OCI-LY1 (cell line): ENCODE results near the gene PNMT.

Experiments used
- H2AFZ ChIP-seq: fragments of 200-600 bp; sonication (generic), shearing (Covaris generic); 2 replicates; pipeline ENCODE4 v1.6.0; 2014; ENCODE audit warnings: antibody characterized with exemption, mild to moderate bottlenecking, low read length
- H3F3A ChIP-seq: fragments of 200-600 bp; sonication (generic), shearing (Covaris generic); 2 replicates; pipeline ENCODE4 v1.6.0; 2014; ENCODE audit warnings: mild to moderate bottlenecking, antibody characterized with exemption, low read length, moderate library complexity; ENCODE audit not compliant: insufficient read depth
- H3K27ac ChIP-seq: fragments of 200-600 bp; sonication (generic); 2 replicates; pipeline ENCODE4 v1.5.1; 2014; ENCODE audit warnings: low read length, mixed run types, mild to moderate bottlenecking, low read depth; ENCODE audit not compliant: poor library complexity, severe bottlenecking
- H3K27me3 ChIP-seq: fragments of 200-600 bp; sonication (generic); 2 replicates; pipeline ENCODE4 v1.6.0; 2014; ENCODE audit warnings: antibody characterized with exemption, mild to moderate bottlenecking, low read length, moderate library complexity; ENCODE audit not compliant: insufficient read depth
- H3K36me3 ChIP-seq: fragments of 200-600 bp; sonication (generic); 2 replicates; pipeline ENCODE4 v1.6.1; 2014; ENCODE audit warnings: mild to moderate bottlenecking, antibody characterized with exemption, low read length, moderate library complexity, mixed read lengths; ENCODE audit not compliant: insufficient read depth
- H3K4me1 ChIP-seq: fragments of 200-600 bp; sonication (generic); 2 replicates; pipeline ENCODE4 v1.5.1; 2014; ENCODE audit warnings: mild to moderate bottlenecking, low read length, moderate library complexity; ENCODE audit not compliant: insufficient read depth, severe bottlenecking
- H3K4me2 ChIP-seq: fragments of 200-600 bp; sonication (generic), shearing (Covaris generic); 2 replicates; pipeline ENCODE4 v1.6.1; 2014; ENCODE audit warnings: low read length
- H3K4me3 ChIP-seq: fragments of 200-600 bp; sonication (generic); 2 replicates; pipeline ENCODE4 v1.5.1; 2014; ENCODE audit warnings: low read length, low read depth, mild to moderate bottlenecking, mixed read lengths; ENCODE audit not compliant: poor library complexity, severe bottlenecking
- H3K79me2 ChIP-seq: fragments of 200-600 bp; shearing (Covaris generic); 2 replicates; pipeline ENCODE4 v1.6.1; 2016; ENCODE audit warnings: mixed run types, low read length, mixed read lengths; ENCODE audit not compliant: insufficient read depth
- H3K9ac ChIP-seq: fragments of 200-600 bp; sonication (generic), shearing (Covaris generic); 2 replicates; pipeline ENCODE4 v1.6.1; 2014; ENCODE audit warnings: mild to moderate bottlenecking, low read length, mixed read lengths
- H3K9me2 ChIP-seq: fragments of 200-600 bp; sonication (generic), shearing (Covaris generic); 2 replicates; pipeline ENCODE4 v1.6.1; 2014; ENCODE audit warnings: low read depth, mild to moderate bottlenecking, low read length, mixed read lengths
- H3K9me3 ChIP-seq: fragments of 200-600 bp; shearing (Covaris generic); 2 replicates; pipeline ENCODE4 v1.6.1; 2014; ENCODE audit warnings: low read length, mixed read lengths
- H4K20me1 ChIP-seq: fragments of 200-600 bp; sonication (generic), shearing (Covaris generic); 2 replicates; pipeline ENCODE4 v1.6.0; 2016; ENCODE audit warnings: mild to moderate bottlenecking, low read length; ENCODE audit not compliant: insufficient read depth
- EZH2 ChIP-seq: fragments of 200-600 bp; sonication (generic), shearing (Covaris generic); IDR thresholded peaks from 2 replicates; pipeline ENCODE4 v1.8.0; 2017; ENCODE audit warnings: borderline replicate concordance, mixed run types, mild to moderate bottlenecking, antibody characterized with exemption, low read length, moderate library complexity, mixed read lengths
- TF ChIP-seq, protein P1 (sequence below): fragments of 200-600 bp; sonication (generic), shearing (Covaris generic); IDR thresholded peaks from 2 replicates; pipeline ENCODE4 v1.5.1; 2017; ENCODE audit warnings: mild to moderate bottlenecking, antibody characterized with exemption, low read length, moderate library complexity, mixed read lengths

The PNMT gene

GRCh38 chr17:39638317-39638716, 29.9 kb upstream of the PNMT start:
- no peak overlapping the region for H2AFZ ChIP-seq
- no peaks in the 10 kb centered on the region for H3K36me3 ChIP-seq
- peak overlapping the region; percentile 96 for H3K4me2 ChIP-seq
- H3K79me2 ChIP-seq: no peaks in the 10 kb centered on the region; the same call in 1 of the 2 replicates
- H3K27ac ChIP-seq: no peak overlapping the region
- H3K4me3 ChIP-seq: peak overlapping the region; percentile 81
- peaks cover 28% of the 10 kb centered on the region for H3K4me1 ChIP-seq
- H3K9me3 ChIP-seq: no peaks in the 10 kb centered on the region
- H3K27me3 ChIP-seq: no peaks in the 10 kb centered on the region
- TF ChIP-seq, protein P1, sequence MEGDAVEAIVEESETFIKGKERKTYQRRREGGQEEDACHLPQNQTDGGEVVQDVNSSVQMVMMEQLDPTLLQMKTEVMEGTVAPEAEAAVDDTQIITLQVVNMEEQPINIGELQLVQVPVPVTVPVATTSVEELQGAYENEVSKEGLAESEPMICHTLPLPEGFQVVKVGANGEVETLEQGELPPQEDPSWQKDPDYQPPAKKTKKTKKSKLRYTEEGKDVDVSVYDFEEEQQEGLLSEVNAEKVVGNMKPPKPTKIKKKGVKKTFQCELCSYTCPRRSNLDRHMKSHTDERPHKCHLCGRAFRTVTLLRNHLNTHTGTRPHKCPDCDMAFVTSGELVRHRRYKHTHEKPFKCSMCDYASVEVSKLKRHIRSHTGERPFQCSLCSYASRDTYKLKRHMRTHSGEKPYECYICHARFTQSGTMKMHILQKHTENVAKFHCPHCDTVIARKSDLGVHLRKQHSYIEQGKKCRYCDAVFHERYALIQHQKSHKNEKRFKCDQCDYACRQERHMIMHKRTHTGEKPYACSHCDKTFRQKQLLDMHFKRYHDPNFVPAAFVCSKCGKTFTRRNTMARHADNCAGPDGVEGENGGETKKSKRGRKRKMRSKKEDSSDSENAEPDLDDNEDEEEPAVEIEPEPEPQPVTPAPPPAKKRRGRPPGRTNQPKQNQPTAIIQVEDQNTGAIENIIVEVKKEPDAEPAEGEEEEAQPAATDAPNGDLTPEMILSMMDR: no peak
- no peak for TF ChIP-seq EZH2
- H4K20me1 ChIP-seq: no peaks in the 10 kb centered on the region
- peak overlapping the region; percentile 84 for H3K9ac ChIP-seq
- H3K9me2 ChIP-seq: no peaks in the 10 kb centered on the region
- no peaks in the 10 kb centered on the region for H3F3A ChIP-seq

DNA sequence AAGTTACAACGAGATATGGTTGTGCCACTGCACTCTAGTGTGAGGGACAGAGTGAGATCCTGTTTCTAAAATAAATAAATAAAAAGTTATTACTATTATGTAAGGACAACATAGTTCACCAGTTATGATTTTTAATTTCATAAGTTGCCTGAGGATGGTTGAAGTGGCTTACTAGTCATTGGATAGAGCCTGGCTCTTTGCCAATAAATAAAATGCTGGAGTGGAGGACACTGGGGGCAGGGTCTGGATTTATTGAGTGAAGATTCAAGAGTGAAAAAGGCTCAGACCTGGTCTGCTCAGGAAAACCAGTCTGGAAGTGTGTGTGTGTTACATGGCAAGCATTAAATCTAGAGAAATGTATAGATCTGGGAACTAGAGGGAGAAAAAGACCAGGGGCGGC, 29.2 kb upstream of the PNMT start:
- TF ChIP-seq, protein P1: no peak
- no peak for TF ChIP-seq EZH2
- peaks cover 28% of the 10 kb centered on the region for H3K4me1 ChIP-seq
- H3K4me2 ChIP-seq: no peak overlapping the region
- no peaks in the 10 kb centered on the region for H3K36me3 ChIP-seq
- no peaks in the 10 kb centered on the region for H3F3A ChIP-seq
- no peaks in the 10 kb centered on the region for H3K9me2 ChIP-seq
- H4K20me1 ChIP-seq: no peaks in the 10 kb centered on the region
- H3K27me3 ChIP-seq: no peaks in the 10 kb centered on the region
- H3K4me3 ChIP-seq: no peak overlapping the region
- no peak overlapping the region for H3K27ac ChIP-seq
- no peaks in the 10 kb centered on the region for H3K9me3 ChIP-seq
- H2AFZ ChIP-seq: no peak overlapping the region
- no peaks in the 10 kb centered on the region; the same call in 1 of the 2 replicates for H3K79me2 ChIP-seq
- H3K9ac ChIP-seq: no peak overlapping the region

GRCh38 chr17:39639566-39640458, 28.4 kb upstream of the PNMT start:
- Histone ChIP-seq H3K9me2 (no peaks in the 10 kb centered on the region), H3K4me3 (no peak overlapping the region), H3K9me3 (no peaks in the 10 kb centered on the region), H3K36me3 (no peaks in the 10 kb centered on the region), H4K20me1 (no peaks in the 10 kb centered on the region), H3K27me3 (no peaks in the 10 kb centered on the region), H3K4me2 (no peak overlapping the region), H3K79me2 (no peaks in the 10 kb centered on the region; the same call in 1 of the 2 replicates), H3K4me1 (peaks cover 28% of the 10 kb centered on the region), H3K9ac (no peak overlapping the region), H3K27ac (no peak overlapping the region), H2AFZ (no peak overlapping the region), H3F3A (no peaks in the 10 kb centered on the region)
- TF ChIP-seq EZH2: no peak
